SJCRH30 (cell line): ENCODE results near the gene TSC22D1. TPM values are rescaled to one million over a fixed set of nuclear protein-coding genes. Genes with fewer than 3 reads are reported as not detected.
A peak's percentile ranks its signal among the peaks of the same experiment; 100 is the strongest.

ENCODE experiments used
- DNase-seq, 2 experiments: peaks; one replicate each; pipeline ENCODE4 v3.0.0-alpha.2; 2015 to 2020
- H3K27ac ChIP-seq: fragments of 250-450 bp; sonication (Bioruptor Pico); 2 replicates; pipeline ENCODE4 v1.5.1; 2020; ENCODE audit warnings: mild to moderate bottlenecking, moderate library complexity
- H3K27me3 ChIP-seq: fragments of 250-450 bp; sonication (Bioruptor Pico); 2 replicates; pipeline ENCODE4 v1.5.1; 2020; ENCODE audit warnings: mild to moderate bottlenecking, moderate library complexity
- H3K36me3 ChIP-seq: fragments of 250-450 bp; sonication (Bioruptor Pico); 2 replicates; pipeline ENCODE4 v1.5.1; 2020; ENCODE audit warnings: mild to moderate bottlenecking, moderate library complexity
- H3K4me1 ChIP-seq: fragments of 250-450 bp; sonication (Bioruptor Pico); 2 replicates; pipeline ENCODE4 v1.5.1; 2020; ENCODE audit warnings: mild to moderate bottlenecking, moderate library complexity
- H3K4me3 ChIP-seq: fragments of 250-450 bp; sonication (Bioruptor Pico); 2 replicates; pipeline ENCODE4 v1.5.1; 2020; ENCODE audit warnings: mild to moderate bottlenecking, moderate library complexity
- H3K9me3 ChIP-seq: fragments of 250-450 bp; sonication (Bioruptor Pico); replicated peaks from 2 replicates; pipeline ENCODE4 v1.5.1; 2020; ENCODE audit warnings: mild to moderate bottlenecking, moderate library complexity
- total RNA-seq: library from RNA; depleted of rRNA; stranded (reverse); fragments of >200 nt; shearing (Covaris generic); gene quantifications from 2 replicates; pipeline ENCODE4 v1.2.3, GENCODE V29; 2014

TSC22D1 gene
- total RNA-seq, 1 experiment from 2014 or later, result 28.0 TPM

- no peaks in the 10 kb centered on the region for H3K4me1 ChIP-seq
- H3K4me3 ChIP-seq, result no peak overlapping the region
- no peaks in the 10 kb centered on the region; the same call in 1 of the 2 replicates for H3K9me3 ChIP-seq
- no peaks in the 10 kb centered on the region for H3K36me3 ChIP-seq
- no peak overlapping the region for H3K27ac ChIP-seq
- DNase-seq, result no peak
- H3K27me3 ChIP-seq, result 0 out of 2 replicates have a peak, but pooled peaks cover 5% of the 10 kb centered on the region
Measured at GRCh38 chr13:44395976-44396694, 180.0 kb downstream of the TSC22D1 start.

GRCh38 chr13:44394658-44395057 lies 181.5 kb downstream of the TSC22D1 start:
- Histone ChIP-seq H3K9me3 (no peaks in the 10 kb centered on the region; the same call in 1 of the 2 replicates), H3K4me1 (no peaks in the 10 kb centered on the region), H3K27ac (no peak overlapping the region), H3K36me3 (no peaks in the 10 kb centered on the region), H3K4me3 (no peak overlapping the region), H3K27me3 (0 out of 2 replicates have a peak, but pooled peaks cover 5% of the 10 kb centered on the region)
- no peak for DNase-seq

- H3K4me1 ChIP-seq, result no peaks in the 10 kb centered on the region
- no peak for DNase-seq
- H3K27me3 ChIP-seq, result 0 out of 2 replicates have a peak, but pooled peaks cover 5% of the 10 kb centered on the region
- H3K27ac ChIP-seq, result no peak overlapping the region
- no peaks in the 10 kb centered on the region; the same call in 1 of the 2 replicates for H3K9me3 ChIP-seq
- H3K36me3 ChIP-seq, result no peaks in the 10 kb centered on the region
- H3K4me3 ChIP-seq, result no peak overlapping the region
Measured at GRCh38 chr13:44393391-44393790, 182.7 kb downstream of the TSC22D1 start.

- Histone ChIP-seq H3K36me3 (no peaks in the 10 kb centered on the region), H3K4me1 (no peaks in the 10 kb centered on the region), H3K27me3 (no peaks in the 10 kb centered on the region), H3K9me3 (no peaks in the 10 kb centered on the region), H3K27ac (no peak overlapping the region), H3K4me3 (no peak overlapping the region)
- no peak for DNase-seq
Measured at GRCh38 chr13:44389876-44390275, 186.3 kb downstream of the TSC22D1 start.

- H3K4me1 ChIP-seq, result no peaks in the 10 kb centered on the region
- H3K27me3 ChIP-seq, result no peaks in the 10 kb centered on the region
- H3K36me3 ChIP-seq, result no peaks in the 10 kb centered on the region
- H3K9me3 ChIP-seq, result no peaks in the 10 kb centered on the region
- DNase-seq, result no peak
- no peak overlapping the region for H3K4me3 ChIP-seq
- no peak overlapping the region for H3K27ac ChIP-seq
Measured at GRCh38 chr13:44389060-44389666, 187.0 kb downstream of the TSC22D1 start.

- Histone ChIP-seq H3K4me1 (no peaks in the 10 kb centered on the region), H3K27ac (no peak overlapping the region), H3K4me3 (no peak overlapping the region), H3K9me3 (no peaks in the 10 kb centered on the region), H3K27me3 (no peaks in the 10 kb centered on the region), H3K36me3 (no peaks in the 10 kb centered on the region)
- no peak for DNase-seq
Measured at GRCh38 chr13:44388427-44389059, 187.6 kb downstream of the TSC22D1 start.

GRCh38 chr13:44386913-44387556 lies 189.1 kb downstream of the TSC22D1 start:
- Histone ChIP-seq H3K27me3 (no peaks in the 10 kb centered on the region), H3K36me3 (no peaks in the 10 kb centered on the region), H3K27ac (no peak overlapping the region), H3K4me3 (peak overlapping the region; percentile 24; the same call in 1 of the 2 replicates), H3K9me3 (no peaks in the 10 kb centered on the region), H3K4me1 (no peaks in the 10 kb centered on the region)
- no peak for DNase-seq

- H3K9me3 ChIP-seq, result no peaks in the 10 kb centered on the region
- H3K36me3 ChIP-seq, result no peaks in the 10 kb centered on the region
- H3K4me1 ChIP-seq, result no peaks in the 10 kb centered on the region
- H3K4me3 ChIP-seq, result no peak overlapping the region
- H3K27ac ChIP-seq, result no peak overlapping the region
- DNase-seq, result no peak
- no peaks in the 10 kb centered on the region for H3K27me3 ChIP-seq
Measured at GRCh38 chr13:44385847-44386246, 190.3 kb downstream of the TSC22D1 start.

GRCh38 chr13:44385401-44385800 lies 190.7 kb downstream of the TSC22D1 start:
- Histone ChIP-seq H3K4me1 (no peaks in the 10 kb centered on the region), H3K9me3 (no peaks in the 10 kb centered on the region), H3K27me3 (no peaks in the 10 kb centered on the region), H3K36me3 (no peaks in the 10 kb centered on the region), H3K27ac (no peak overlapping the region), H3K4me3 (no peak overlapping the region)
- no peak for DNase-seq

- H3K27ac ChIP-seq, result no peak overlapping the region
- H3K4me3 ChIP-seq, result no peak overlapping the region
- no peaks in the 10 kb centered on the region for H3K4me1 ChIP-seq
- no peaks in the 10 kb centered on the region for H3K27me3 ChIP-seq
- H3K36me3 ChIP-seq, result no peaks in the 10 kb centered on the region
- DNase-seq, result no peak
- no peaks in the 10 kb centered on the region for H3K9me3 ChIP-seq
Measured at GRCh38 chr13:44384778-44385177, 191.4 kb downstream of the TSC22D1 start.

- H3K27ac ChIP-seq, result no peak overlapping the region
- no peak overlapping the region for H3K4me3 ChIP-seq
- DNase-seq, result no peak
- H3K4me1 ChIP-seq, result no peaks in the 10 kb centered on the region
- no peaks in the 10 kb centered on the region for H3K9me3 ChIP-seq
- no peaks in the 10 kb centered on the region for H3K36me3 ChIP-seq
- no peaks in the 10 kb centered on the region for H3K27me3 ChIP-seq
Measured at GRCh38 chr13:44383945-44384344, 192.2 kb downstream of the TSC22D1 start.

GRCh38 chr13:44382635-44383145 lies 193.4 kb downstream of the TSC22D1 start:
- no peaks in the 10 kb centered on the region for H3K9me3 ChIP-seq
- no peak for DNase-seq
- no peak overlapping the region for H3K4me3 ChIP-seq
- no peaks in the 10 kb centered on the region for H3K4me1 ChIP-seq
- no peaks in the 10 kb centered on the region for H3K36me3 ChIP-seq
- no peak overlapping the region for H3K27ac ChIP-seq
- H3K27me3 ChIP-seq, result no peaks in the 10 kb centered on the region
